ENCODE data around the gene FGF1.

The FGF1 gene

DNA sequence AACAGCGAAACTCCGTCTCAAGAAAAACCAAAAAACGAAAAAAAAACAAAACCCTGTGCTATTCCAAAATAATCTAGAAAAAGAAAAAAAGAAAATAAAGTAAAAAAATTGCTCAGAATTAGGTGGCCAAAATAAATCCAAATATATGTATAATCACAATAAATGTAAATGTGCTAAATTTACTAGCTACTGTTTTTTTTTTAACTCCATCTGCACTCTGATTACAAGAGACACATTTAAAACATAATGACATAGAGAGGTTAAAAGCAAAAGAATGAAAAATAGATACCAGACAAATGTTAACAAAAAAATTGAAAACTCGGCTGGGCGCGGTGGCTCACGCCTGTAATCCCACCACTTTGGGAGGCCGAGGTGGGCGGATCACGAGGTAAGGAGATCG, 66.1 kb downstream of the FGF1 start:
- H4K8ac ChIP-seq (ENCODE audit: low read length) = no peak overlapping the region
- H3K14ac ChIP-seq (ENCODE audit: low read length in 2 of 2) = no peak overlapping the region
- H2BK120ac ChIP-seq (ENCODE audit: low read depth, low read length) = no peak overlapping the region
- H2BK12ac ChIP-seq (ENCODE audit: low read length in 2 of 2) = no peak overlapping the region
- H3K27me3 ChIP-seq (ENCODE audit: control insufficient read depth in 1 of 2, insufficient read depth in 1 of 2, low read length in 2 of 2) = no peaks in the 10 kb centered on the region
- H2AK5ac ChIP-seq (ENCODE audit: low read length, severe bottlenecking) = no peak overlapping the region
- no peak overlapping the region for H3K4me3 ChIP-seq (ENCODE audit: insufficient read depth in 1 of 2, low read depth in 1 of 2, low read length in 2 of 2)
- DNase-seq = no peak
- H3K23ac ChIP-seq (ENCODE audit: low read length in 2 of 2) = no peak overlapping the region
- H3K18ac ChIP-seq (ENCODE audit: low read depth in 1 of 2, low read length in 2 of 2) = no peak overlapping the region
- peaks cover 2% of the 10 kb centered on the region for H3K79me1 ChIP-seq (replicated peaks; ENCODE audit: low read length, poor library complexity, severe bottlenecking)
- no peak overlapping the region for H2AFZ ChIP-seq (ENCODE audit: low read depth, low read length)
- no peak overlapping the region for H3K4ac ChIP-seq (ENCODE audit: low read depth in 1 of 2, low read length in 2 of 2)
- no peak overlapping the region for H4K91ac ChIP-seq (ENCODE audit: low read length)
- 95% methylated on average over 4 of the region's 11 CpGs for WGBS
- no peak overlapping the region for H2BK5ac ChIP-seq (ENCODE audit: low read depth, low read length, poor library complexity, severe bottlenecking)
- no peaks in the 10 kb centered on the region for H3K9me3 ChIP-seq (ENCODE audit: control insufficient read depth, low read length)
- no peaks in the 10 kb centered on the region for H3K36me3 ChIP-seq (ENCODE audit: control insufficient read depth in 1 of 2, insufficient read depth in 2 of 2, low read depth in 1 of 2, low read length in 2 of 2)
- no peak overlapping the region for H2BK15ac ChIP-seq (ENCODE audit: low read depth, poor library complexity, severe bottlenecking)
- H3K9ac ChIP-seq (ENCODE audit: low read length) = no peak overlapping the region
- no peak overlapping the region for H3K4me2 ChIP-seq (ENCODE audit: low read length, poor library complexity, severe bottlenecking)
- no peak overlapping the region for H3K27ac ChIP-seq (ENCODE audit: low read length, poor library complexity, severe bottlenecking)
- H3K4me1 ChIP-seq (ENCODE audit: control insufficient read depth, insufficient read depth, low read depth, low read length) = peaks cover 4% of the 10 kb centered on the region

DNA sequence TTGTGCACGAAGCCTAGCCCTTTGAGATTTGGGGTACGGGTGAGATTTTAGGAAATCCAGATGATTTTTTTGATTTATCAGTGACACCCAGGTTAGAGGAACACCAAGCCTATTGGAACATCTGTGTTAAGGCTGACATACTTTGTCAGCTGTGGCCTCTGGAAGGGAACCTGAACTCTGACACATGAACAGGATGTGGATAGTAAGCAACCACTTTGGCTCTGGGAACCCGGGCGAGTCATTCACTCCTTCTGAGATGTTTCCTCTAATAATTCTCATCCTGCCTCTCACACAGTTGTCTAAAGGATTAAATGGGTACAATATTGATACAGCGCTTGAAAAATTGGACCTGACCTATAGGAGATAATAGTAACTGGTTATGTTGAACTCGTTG, 67.8 kb downstream of the FGF1 start:
- H3K9me3 ChIP-seq (ENCODE audit: control insufficient read depth, low read length) = no peaks in the 10 kb centered on the region
- no peaks in the 10 kb centered on the region for H3K36me3 ChIP-seq (ENCODE audit: control insufficient read depth in 1 of 2, insufficient read depth in 2 of 2, low read depth in 1 of 2, low read length in 2 of 2)
- H4K8ac ChIP-seq (ENCODE audit: low read length) = peak overlapping the region; percentile 36
- H2BK120ac ChIP-seq (ENCODE audit: low read depth, low read length) = no peak overlapping the region
- no peak overlapping the region for H3K4ac ChIP-seq (ENCODE audit: low read depth in 1 of 2, low read length in 2 of 2)
- peak overlapping the region in 1 of 2 experiments; percentile 35 for H3K18ac ChIP-seq (ENCODE audit: low read depth in 1 of 2, low read length in 2 of 2)
- H4K91ac ChIP-seq (ENCODE audit: low read length) = no peak overlapping the region
- H3K14ac ChIP-seq (ENCODE audit: low read length in 2 of 2) = no peak overlapping the region
- no peak overlapping the region for H3K4me3 ChIP-seq (ENCODE audit: insufficient read depth in 1 of 2, low read depth in 1 of 2, low read length in 2 of 2)
- peak overlapping the region; percentile 18 for H3K27ac ChIP-seq (ENCODE audit: low read length, poor library complexity, severe bottlenecking)
- H3K79me1 ChIP-seq (replicated peaks; ENCODE audit: low read length, poor library complexity, severe bottlenecking) = peaks cover 2% of the 10 kb centered on the region
- peak; percentile 71 for DNase-seq
- H3K9ac ChIP-seq (ENCODE audit: low read length) = peak overlapping the region; percentile 17
- H2AK5ac ChIP-seq (ENCODE audit: low read length, severe bottlenecking) = no peak overlapping the region
- H2AFZ ChIP-seq (ENCODE audit: low read depth, low read length) = no peak overlapping the region
- WGBS = 44% methylated on average over 4 of the region's 6 CpGs
- H2BK12ac ChIP-seq (ENCODE audit: low read length in 2 of 2) = no peak overlapping the region
- H3K4me1 ChIP-seq (ENCODE audit: control insufficient read depth, insufficient read depth, low read depth, low read length) = peaks cover 4% of the 10 kb centered on the region
- H2BK5ac ChIP-seq (ENCODE audit: low read depth, low read length, poor library complexity, severe bottlenecking) = no peak overlapping the region
- H2BK15ac ChIP-seq (ENCODE audit: low read depth, poor library complexity, severe bottlenecking) = peak overlapping the region; percentile 16
- H3K23ac ChIP-seq (ENCODE audit: low read length in 2 of 2) = no peak overlapping the region
- H3K27me3 ChIP-seq (ENCODE audit: control insufficient read depth in 1 of 2, insufficient read depth in 1 of 2, low read length in 2 of 2) = no peaks in the 10 kb centered on the region
- no peak overlapping the region for H3K4me2 ChIP-seq (ENCODE audit: low read length, poor library complexity, severe bottlenecking)

GRCh38 chr5:142617416-142618129, 68.3 kb downstream of the FGF1 start:
- no peak overlapping the region for H3K27ac ChIP-seq (ENCODE audit: low read length, poor library complexity, severe bottlenecking)
- peak overlapping the region; percentile 72 for H4K8ac ChIP-seq (ENCODE audit: low read length)
- no peaks in the 10 kb centered on the region for H3K36me3 ChIP-seq (ENCODE audit: control insufficient read depth in 1 of 2, insufficient read depth in 2 of 2, low read depth in 1 of 2, low read length in 2 of 2)
- H3K27me3 ChIP-seq (ENCODE audit: control insufficient read depth in 1 of 2, insufficient read depth in 1 of 2, low read length in 2 of 2) = no peaks in the 10 kb centered on the region
- H2AFZ ChIP-seq (ENCODE audit: low read depth, low read length) = no peak overlapping the region
- peak overlapping the region; percentile 17 for H3K9ac ChIP-seq (ENCODE audit: low read length)
- H3K4ac ChIP-seq (ENCODE audit: low read depth in 1 of 2, low read length in 2 of 2) = peak overlapping the region in 1 of 2 experiments; percentile 65
- 79% methylated on average over 3 of the region's 5 CpGs for WGBS
- no peak overlapping the region for H3K14ac ChIP-seq (ENCODE audit: low read length in 2 of 2)
- H2BK5ac ChIP-seq (ENCODE audit: low read depth, low read length, poor library complexity, severe bottlenecking) = no peak overlapping the region
- peak overlapping the region; percentile 45 to 93 for H2BK12ac ChIP-seq (ENCODE audit: low read length in 2 of 2)
- peak overlapping the region; percentile 74 to 80 for H3K18ac ChIP-seq (ENCODE audit: low read depth in 1 of 2, low read length in 2 of 2)
- peak overlapping the region in 1 of 2 experiments; percentile 54 for H3K23ac ChIP-seq (ENCODE audit: low read length in 2 of 2)
- H3K4me2 ChIP-seq (ENCODE audit: low read length, poor library complexity, severe bottlenecking) = no peak overlapping the region
- H2BK120ac ChIP-seq (ENCODE audit: low read depth, low read length) = no peak overlapping the region
- peak overlapping the region; percentile 16 for H2BK15ac ChIP-seq (ENCODE audit: low read depth, poor library complexity, severe bottlenecking)
- H3K4me3 ChIP-seq (ENCODE audit: insufficient read depth in 1 of 2, low read depth in 1 of 2, low read length in 2 of 2) = no peak overlapping the region
- no peak for DNase-seq
- H4K91ac ChIP-seq (ENCODE audit: low read length) = peak overlapping the region; percentile 23
- no peaks in the 10 kb centered on the region for H3K9me3 ChIP-seq (ENCODE audit: control insufficient read depth, low read length)
- peaks cover 4% of the 10 kb centered on the region for H3K4me1 ChIP-seq (ENCODE audit: control insufficient read depth, insufficient read depth, low read depth, low read length)
- peak overlapping the region; percentile 20 for H2AK5ac ChIP-seq (ENCODE audit: low read length, severe bottlenecking)
- peaks cover 2% of the 10 kb centered on the region for H3K79me1 ChIP-seq (replicated peaks; ENCODE audit: low read length, poor library complexity, severe bottlenecking)

DNA sequence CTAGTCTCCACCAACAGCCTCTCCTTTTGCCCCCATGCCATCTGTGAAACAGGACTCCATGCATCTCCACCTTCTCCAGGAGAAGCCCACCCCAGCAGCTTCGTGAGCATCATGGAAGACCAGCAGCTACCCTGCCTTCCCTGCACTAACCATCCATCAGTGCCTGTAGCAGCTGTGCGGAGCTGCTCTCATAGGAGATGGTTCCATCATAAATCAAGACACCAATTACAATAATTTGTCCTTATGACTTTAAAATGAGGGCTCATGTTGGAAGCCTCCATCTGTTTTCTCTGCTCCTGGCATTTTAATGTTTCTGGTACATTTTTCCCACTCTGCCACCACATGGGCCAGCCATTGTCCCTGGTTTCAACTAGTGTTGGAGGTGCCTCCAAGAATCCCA, 69.9 kb downstream of the FGF1 start:
- Histone ChIP-seq H3K23ac (ENCODE audit: low read length in 2 of 2) (no peak overlapping the region), H4K91ac (ENCODE audit: low read length) (no peak overlapping the region), H3K4me2 (ENCODE audit: low read length, poor library complexity, severe bottlenecking) (no peak overlapping the region), H3K27ac (ENCODE audit: low read length, poor library complexity, severe bottlenecking) (no peak overlapping the region), H3K36me3 (ENCODE audit: control insufficient read depth in 1 of 2, insufficient read depth in 2 of 2, low read depth in 1 of 2, low read length in 2 of 2) (no peaks in the 10 kb centered on the region), H2AK5ac (ENCODE audit: low read length, severe bottlenecking) (no peak overlapping the region), H3K27me3 (ENCODE audit: control insufficient read depth in 1 of 2, insufficient read depth in 1 of 2, low read length in 2 of 2) (no peaks in the 10 kb centered on the region), H3K4me1 (ENCODE audit: control insufficient read depth, insufficient read depth, low read depth, low read length) (peaks cover 2% of the 10 kb centered on the region), H3K79me1 (replicated peaks; ENCODE audit: low read length, poor library complexity, severe bottlenecking) (peaks cover 2% of the 10 kb centered on the region), H2BK120ac (ENCODE audit: low read depth, low read length) (no peak overlapping the region), H4K8ac (ENCODE audit: low read length) (no peak overlapping the region), H2BK5ac (ENCODE audit: low read depth, low read length, poor library complexity, severe bottlenecking) (no peak overlapping the region), H3K9me3 (ENCODE audit: control insufficient read depth, low read length) (no peaks in the 10 kb centered on the region), H3K4ac (ENCODE audit: low read depth in 1 of 2, low read length in 2 of 2) (no peak overlapping the region), H3K9ac (ENCODE audit: low read length) (no peak overlapping the region), H3K14ac (ENCODE audit: low read length in 2 of 2) (no peak overlapping the region), H2AFZ (ENCODE audit: low read depth, low read length) (no peak overlapping the region), H2BK12ac (ENCODE audit: low read length in 2 of 2) (no peak overlapping the region), H2BK15ac (ENCODE audit: low read depth, poor library complexity, severe bottlenecking) (no peak overlapping the region), H3K18ac (ENCODE audit: low read depth in 1 of 2, low read length in 2 of 2) (no peak overlapping the region), H3K4me3 (ENCODE audit: insufficient read depth in 1 of 2, low read depth in 1 of 2, low read length in 2 of 2) (no peak overlapping the region)
- 95% methylated on average over 2 of the region's 2 CpGs for WGBS
- no peak for DNase-seq
